ENCODE results near the gene SYNCRIP.
"Not testable (repeated sequence)": the region's sequence is repeated elsewhere in the genome, so short reads cannot be mapped to it uniquely, and the experiment has no call there.

SYNCRIP gene

GRCh38 chr6:85642774-85643536 is at the start of gene SYNCRIP:
Gene SYNCRIP, minus strand, starts transcription at chr6:85642886. Its CDS starts 1,447 bp downstream, at chr6:85641439.
- peak; percentile 98 for DNase-seq (ENCODE audit: low read depth)

- no peak for DNase-seq (ENCODE audit: low read depth)
These were observed 48.8 kb upstream of the SYNCRIP start for GRCh38 chr6:85691478-85691877.

GRCh38 chr6:85690071-85690470 is 47.4 kb upstream of the SYNCRIP start:
- DNase-seq (ENCODE audit: low read depth), result no peak

DNA sequence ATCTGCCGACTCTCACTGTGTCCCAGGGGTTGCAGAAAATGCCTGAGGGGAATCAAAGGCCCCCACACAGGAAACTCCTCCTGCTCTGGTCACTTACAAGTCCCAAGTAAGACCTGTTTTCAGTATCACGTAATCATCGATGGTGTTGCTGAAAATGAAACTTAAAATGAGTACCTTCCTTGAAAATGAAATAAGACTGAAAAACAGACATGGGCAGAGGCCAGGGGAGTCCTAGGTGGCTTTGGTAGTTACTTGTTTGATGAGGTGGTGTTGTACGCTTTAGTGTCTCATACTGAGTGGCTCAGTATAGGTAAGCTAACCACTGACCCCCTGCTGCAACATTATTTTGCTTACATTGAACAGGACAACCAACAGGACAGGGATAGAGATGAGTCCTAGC is 43.0 kb upstream of the SYNCRIP start:
- DNase-seq (ENCODE audit: low read depth), result no peak

DNA sequence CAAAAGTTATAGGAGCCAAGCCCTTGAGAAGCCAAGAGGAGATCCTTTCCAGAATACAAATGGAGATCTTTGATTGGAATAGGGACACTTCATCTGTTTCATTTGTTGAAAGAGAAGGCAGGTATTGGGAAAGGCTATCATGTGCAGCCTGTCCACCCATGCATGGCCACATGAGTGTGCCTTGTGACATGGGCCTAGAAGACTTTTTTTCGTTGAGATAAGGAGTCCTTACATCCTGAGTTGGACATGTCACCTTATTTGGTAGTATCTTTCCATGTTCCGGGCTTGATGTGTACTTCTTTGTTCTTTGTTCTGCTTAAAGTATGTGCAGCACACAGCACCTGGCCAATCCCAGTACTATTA is 42.1 kb upstream of the SYNCRIP start:
- no peak for DNase-seq (ENCODE audit: low read depth)

DNA sequence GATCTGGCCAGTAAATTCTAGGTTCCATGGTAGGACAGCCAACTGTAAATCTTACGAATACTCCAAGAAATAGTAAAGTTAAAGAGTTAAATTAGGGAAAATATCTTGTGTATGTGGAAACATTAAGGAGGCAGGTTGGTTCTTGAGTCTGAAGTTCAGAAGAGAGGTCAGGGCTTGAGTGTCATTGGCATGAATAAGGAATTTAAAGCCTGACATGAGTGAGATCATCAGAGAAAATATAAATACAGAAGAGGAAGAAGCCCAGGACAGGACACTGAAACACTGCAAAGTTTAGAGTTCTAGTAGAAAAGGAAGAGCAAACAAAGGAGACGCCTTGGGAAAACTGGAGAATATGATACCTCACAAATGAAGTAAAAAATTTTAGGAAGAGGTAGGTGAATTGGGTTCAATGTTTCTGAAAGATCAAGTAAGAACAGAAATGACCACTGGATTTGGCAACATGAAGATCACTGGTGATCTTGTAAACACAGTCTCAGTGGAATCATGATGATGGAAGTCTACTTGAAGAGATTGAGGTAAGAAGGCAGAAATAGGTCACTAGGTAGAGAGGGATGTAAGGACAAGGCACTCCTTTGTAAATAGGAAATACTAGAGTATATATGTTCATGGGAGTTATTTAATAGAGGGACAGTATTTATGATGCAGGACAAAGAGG is 41.6 kb upstream of the SYNCRIP start:
- peak; percentile 59 for DNase-seq (ENCODE audit: low read depth)

- not testable (repeated sequence) for DNase-seq (ENCODE audit: low read depth)
These were observed 39.2 kb upstream of the SYNCRIP start for GRCh38 chr6:85681899-85682298.

GRCh38 chr6:85680388-85680787 is 37.7 kb upstream of the SYNCRIP start:
- DNase-seq (ENCODE audit: low read depth), result no peak

DNA sequence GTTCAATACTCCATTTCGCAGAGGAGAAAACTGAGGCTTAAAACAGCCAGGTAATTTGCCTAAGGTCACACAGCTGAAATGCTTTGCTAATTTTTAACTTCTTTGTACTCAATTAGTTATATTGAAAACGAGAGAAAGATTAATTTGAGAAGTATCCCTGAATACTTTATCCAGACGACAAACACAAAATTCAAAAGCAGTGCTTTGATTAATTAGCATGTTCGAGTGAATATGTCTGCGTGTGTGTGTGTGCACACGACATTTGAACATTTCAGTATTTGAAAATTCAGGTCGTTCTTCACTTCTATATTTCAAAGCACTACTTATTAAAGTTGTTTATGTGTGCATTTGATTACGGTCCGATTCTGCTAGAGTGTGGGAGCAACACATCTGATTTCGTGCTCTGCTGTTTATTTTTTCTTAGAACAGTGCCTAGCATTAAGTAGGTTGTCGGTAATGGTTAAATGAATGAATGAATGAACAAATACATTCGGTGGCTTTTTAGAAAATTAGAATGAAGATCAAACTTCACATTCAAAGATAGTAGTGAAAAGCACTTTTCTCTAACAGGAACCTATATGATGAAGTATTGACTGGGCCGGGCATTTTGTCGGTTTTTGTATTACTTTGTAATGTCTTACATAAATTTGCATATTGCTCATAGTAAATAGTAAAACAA is 36.9 kb upstream of the SYNCRIP start:
- DNase-seq (ENCODE audit: low read depth), result no peak

DNA sequence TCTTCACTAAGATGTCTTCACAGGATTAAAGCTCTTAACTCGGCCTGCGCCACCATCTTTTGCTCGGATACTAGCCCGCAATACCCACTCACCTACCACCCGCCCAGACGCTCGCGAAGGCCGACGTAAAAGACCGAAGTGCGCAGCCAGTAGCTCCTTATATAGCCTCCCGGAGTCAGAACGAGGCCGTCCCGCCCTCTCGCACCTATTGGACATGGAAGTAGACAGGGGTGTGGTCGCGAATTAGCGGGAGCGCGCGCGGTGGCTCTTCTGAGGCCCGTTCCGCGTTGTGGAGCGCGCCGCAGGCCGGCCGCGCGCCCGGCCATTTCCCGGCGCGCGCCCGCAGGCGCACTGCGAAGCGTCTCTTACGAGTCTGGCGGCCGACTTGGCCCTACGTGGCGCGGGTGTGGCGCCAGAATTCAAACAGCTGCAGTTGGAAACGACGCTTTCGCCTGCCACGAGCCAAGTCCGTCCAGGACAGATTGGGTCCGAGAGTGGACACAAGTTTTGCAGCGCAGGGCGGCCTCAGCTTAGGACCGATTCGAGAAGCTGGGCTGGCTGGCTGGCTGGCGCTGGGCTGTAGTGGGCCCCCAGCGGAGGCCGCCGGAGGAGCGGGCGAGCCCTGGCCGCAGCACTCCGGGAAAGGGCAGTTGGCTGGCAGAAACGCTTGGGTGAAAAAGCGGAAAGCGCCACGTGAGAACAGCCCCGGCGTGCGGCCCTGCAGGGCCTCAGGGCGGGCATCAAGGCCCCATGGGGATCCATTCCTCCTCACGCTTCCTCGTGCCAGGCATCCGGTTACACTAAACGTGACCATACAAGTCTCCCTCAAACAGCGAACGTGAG is 36.1 kb upstream of the SYNCRIP start:
- peak; percentile 99 for DNase-seq (ENCODE audit: low read depth)

- DNase-seq (ENCODE audit: low read depth), result no peak
These were observed 35.4 kb upstream of the SYNCRIP start for GRCh38 chr6:85678026-85678601.

GRCh38 chr6:85677234-85677956 is 34.7 kb upstream of the SYNCRIP start:
- DNase-seq (ENCODE audit: low read depth), result no peak

- DNase-seq (ENCODE audit: low read depth), result no peak
These were observed 33.5 kb upstream of the SYNCRIP start for GRCh38 chr6:85676086-85676729.

DNA sequence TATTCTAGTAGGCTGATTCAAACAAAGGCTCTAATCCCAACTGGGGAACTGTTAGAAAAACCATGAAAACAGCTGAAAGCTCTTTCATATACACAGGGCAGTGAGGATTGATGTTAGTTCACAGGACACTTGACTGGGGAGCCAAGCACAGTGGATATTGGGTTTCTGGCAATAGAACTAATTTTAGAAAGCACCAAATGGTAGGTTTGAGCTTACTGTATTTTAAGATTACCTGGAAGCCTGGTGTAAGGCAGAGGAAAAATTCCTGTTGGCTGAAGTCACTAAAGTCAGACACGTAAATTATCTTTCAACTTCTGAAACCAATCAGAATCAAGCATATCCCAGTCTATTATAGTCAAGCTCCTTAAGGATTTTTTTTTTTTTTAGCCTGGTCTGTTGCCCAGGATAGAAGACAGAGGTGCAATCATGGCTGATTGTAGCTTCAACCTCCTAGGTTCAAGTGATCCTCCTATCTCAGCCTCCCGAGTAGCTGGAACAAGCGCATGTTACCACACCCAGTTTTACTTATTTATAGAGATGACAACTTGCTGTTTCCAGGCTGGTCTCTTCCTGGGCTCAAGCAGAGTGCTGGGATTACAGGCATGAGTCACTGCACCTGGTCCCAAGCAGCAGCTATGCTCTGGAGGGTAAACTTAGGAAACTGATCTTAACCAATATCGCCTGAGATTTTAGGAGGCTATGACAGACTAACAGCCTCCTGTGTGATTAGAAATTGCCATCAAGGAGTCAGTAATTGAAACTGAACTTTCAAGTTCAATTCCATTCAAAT is 32.5 kb upstream of the SYNCRIP start:
- peak; percentile 86 for DNase-seq (ENCODE audit: low read depth)

- DNase-seq (ENCODE audit: low read depth), result no peak
These were observed 31.9 kb upstream of the SYNCRIP start for GRCh38 chr6:85674604-85675003.

- no peak for DNase-seq (ENCODE audit: low read depth)
These were observed 30.8 kb upstream of the SYNCRIP start for GRCh38 chr6:85673198-85674139.

DNA sequence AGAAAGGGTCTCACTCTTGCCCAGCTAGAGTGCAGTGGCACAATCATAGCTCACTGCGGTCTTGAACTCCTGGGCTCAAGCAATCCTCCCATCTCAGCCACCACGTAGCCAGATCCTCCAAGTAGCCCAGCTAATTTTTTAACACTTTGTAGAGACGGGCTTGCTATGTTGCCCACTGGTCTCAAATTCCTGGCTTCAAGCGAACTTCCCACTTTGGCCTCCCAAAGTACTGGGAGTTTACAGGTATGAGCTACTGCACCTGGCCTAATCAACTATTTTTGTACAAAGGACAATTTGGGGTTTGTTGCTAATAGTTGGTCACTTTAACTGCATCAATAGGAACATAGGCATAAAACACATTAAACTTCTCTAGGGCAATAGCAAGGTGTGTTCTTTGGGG is 29.9 kb upstream of the SYNCRIP start:
- DNase-seq (ENCODE audit: low read depth), result no peak

DNA sequence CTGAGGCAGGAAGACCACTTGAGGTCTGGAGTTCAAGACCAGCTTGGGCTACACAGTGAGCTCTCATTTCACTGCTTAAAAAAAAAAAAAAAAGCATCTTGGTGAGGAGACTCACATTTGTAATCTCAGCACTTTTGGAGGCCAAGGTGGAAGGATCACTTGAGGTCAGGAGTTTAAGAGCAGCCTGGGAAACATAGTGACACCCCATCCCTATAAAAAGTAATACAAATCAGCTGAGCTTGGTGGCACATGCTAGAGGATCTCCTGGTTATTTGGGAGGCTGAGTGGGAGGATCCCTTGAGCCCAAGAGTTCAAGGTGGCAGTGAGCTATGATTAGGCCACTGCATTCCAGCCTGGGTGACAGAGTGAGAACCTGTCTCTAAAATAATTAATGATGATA is 29.4 kb upstream of the SYNCRIP start:
- DNase-seq (ENCODE audit: low read depth), result no peak

GRCh38 chr6:85670573-85670972 is 27.9 kb upstream of the SYNCRIP start:
- DNase-seq (ENCODE audit: low read depth), result peak; percentile 76
